GM21528 (cell line): Measurements from ENCODE around the gene PCDHGC4.

ENCODE experiments used
- ATAC-seq: cut with Tn5 transposase; IDR thresholded peaks from one replicate; pipeline ENCODE4 v1.9.1; 2021; ENCODE audit warnings: mild to moderate bottlenecking, moderate library complexity; ENCODE audit not compliant: unreplicated experiment, low FRiP score

The PCDHGC4 gene

GRCh38 chr5:141510850-141511601, 26.2 kb downstream of the PCDHGC4 start:
- ATAC-seq = peak; percentile 19

- ATAC-seq = no peak
Observed at GRCh38 chr5:141511771-141512325, 27.0 kb downstream of the PCDHGC4 start.

GRCh38 chr5:141512390-141512910, 27.6 kb downstream of the PCDHGC4 start:
- peak; percentile 20 for ATAC-seq

- ATAC-seq = no peak
Observed at GRCh38 chr5:141512911-141513626, 28.2 kb downstream of the PCDHGC4 start.

GRCh38 chr5:141513627-141514329, 28.9 kb downstream of the PCDHGC4 start:
- peak; percentile 29 for ATAC-seq

- ATAC-seq = peak; percentile 14
Observed at GRCh38 chr5:141514330-141515133, 29.7 kb downstream of the PCDHGC4 start.

- no peak for ATAC-seq
Observed at GRCh38 chr5:141515141-141515540, 30.3 kb downstream of the PCDHGC4 start.

GRCh38 chr5:141515946-141516671, 31.3 kb downstream of the PCDHGC4 start:
- no peak for ATAC-seq

GRCh38 chr5:141516672-141517025, 31.8 kb downstream of the PCDHGC4 start:
- ATAC-seq = no peak

- ATAC-seq = no peak
Observed at GRCh38 chr5:141517312-141517711, 32.5 kb downstream of the PCDHGC4 start.

- no peak for ATAC-seq
Observed at GRCh38 chr5:141517880-141518617, 33.2 kb downstream of the PCDHGC4 start.

GRCh38 chr5:141518618-141519015, 33.8 kb downstream of the PCDHGC4 start:
- ATAC-seq = no peak

GRCh38 chr5:141519605-141520565, 35.1 kb downstream of the PCDHGC4 start:
- no peak for ATAC-seq

- ATAC-seq = no peak
Observed at GRCh38 chr5:141521244-141521781, 36.5 kb downstream of the PCDHGC4 start.

GRCh38 chr5:141522301-141522700, 37.5 kb downstream of the PCDHGC4 start:
- no peak for ATAC-seq

- no peak for ATAC-seq
Observed at GRCh38 chr5:141523991-141524390, 39.2 kb downstream of the PCDHGC4 start.
